ENCODE data around the gene MACROD1. TPM values are rescaled to one million over a fixed set of nuclear protein-coding genes. Genes with fewer than 3 reads are reported as not detected.

MACROD1 gene
- total RNA-seq, 1 donor: 22.4 TPM

- DNase-seq (ENCODE audit: low read depth in 2 of 3, low spot score in 2 of 3): no peak
These were observed 84.0 kb downstream of the MACROD1 start for GRCh38 chr11:64081745-64082442.

DNA sequence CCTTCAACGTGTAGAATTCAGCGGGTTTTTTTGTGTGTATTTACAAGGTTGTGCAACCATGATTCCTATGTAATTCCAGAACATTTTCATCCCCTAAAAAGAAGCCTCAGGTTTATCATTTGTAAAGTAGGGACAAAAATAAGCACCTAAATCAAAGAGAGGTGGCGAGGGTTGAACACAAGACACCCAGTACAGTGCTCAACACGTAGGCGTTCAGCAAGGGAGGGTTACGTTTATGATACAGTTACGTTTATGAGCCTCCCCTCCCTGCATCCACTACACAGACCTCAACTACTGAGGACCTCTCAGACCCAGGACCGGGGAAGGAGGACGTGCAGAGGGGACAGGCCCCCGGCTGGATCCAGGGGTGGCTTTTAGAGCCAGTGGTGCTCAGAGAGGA is 85.5 kb downstream of the MACROD1 start:
- DNase-seq (ENCODE audit: low read depth in 2 of 3, low spot score in 2 of 3): no peak

GRCh38 chr11:64078905-64079304 is 87.0 kb downstream of the MACROD1 start:
- DNase-seq (ENCODE audit: low read depth in 2 of 3, low spot score in 2 of 3): no peak

DNA sequence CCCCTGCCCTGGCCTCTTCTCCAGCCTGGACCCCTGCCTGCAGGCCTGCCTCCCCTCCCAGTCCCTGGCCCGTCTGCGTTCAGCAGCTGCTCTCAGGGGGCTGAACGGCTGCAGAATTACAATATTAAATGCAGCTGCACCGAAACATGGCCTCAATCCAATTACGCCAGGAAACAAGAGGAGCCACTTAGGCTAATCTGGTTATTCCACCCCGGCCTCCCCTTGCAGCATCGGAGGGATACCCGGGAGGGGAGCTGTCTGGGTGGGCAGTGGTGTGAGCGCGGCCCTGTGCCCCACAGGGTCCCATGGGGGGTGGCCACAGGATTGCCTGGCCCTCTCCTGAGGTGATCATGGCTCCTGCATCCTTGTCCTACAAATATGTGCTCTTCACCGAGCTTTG is 87.6 kb downstream of the MACROD1 start:
- no peak for DNase-seq (ENCODE audit: low read depth in 2 of 3, low spot score in 2 of 3)

- DNase-seq (ENCODE audit: low read depth in 2 of 3, low spot score in 2 of 3): no peak
These were observed 88.3 kb downstream of the MACROD1 start for GRCh38 chr11:64077607-64078006.

DNA sequence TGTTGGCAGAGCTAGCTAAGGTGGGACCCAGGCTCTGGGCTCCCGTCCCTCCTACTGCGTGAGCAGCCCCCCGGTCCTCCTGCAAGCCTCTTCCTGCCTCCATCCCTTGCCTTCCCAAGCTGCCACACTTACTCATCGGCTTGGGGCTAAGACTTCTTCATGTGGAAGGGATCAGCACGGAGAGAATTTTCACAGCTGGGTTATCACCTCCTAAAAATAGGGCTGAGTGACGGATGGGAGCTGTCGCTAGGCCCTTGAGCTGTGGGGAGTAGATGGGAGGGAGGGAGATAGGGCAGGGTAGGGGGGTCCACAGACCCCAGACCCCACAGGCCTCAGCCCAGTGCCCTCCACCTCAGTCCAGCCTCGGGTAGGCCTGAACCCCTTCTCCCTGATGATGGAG is 89.2 kb downstream of the MACROD1 start:
- DNase-seq (ENCODE audit: low read depth in 2 of 3, low spot score in 2 of 3): no peak

- DNase-seq (ENCODE audit: low read depth in 2 of 3, low spot score in 2 of 3): no peak
These were observed 91.7 kb downstream of the MACROD1 start for GRCh38 chr11:64074239-64074638.

DNA sequence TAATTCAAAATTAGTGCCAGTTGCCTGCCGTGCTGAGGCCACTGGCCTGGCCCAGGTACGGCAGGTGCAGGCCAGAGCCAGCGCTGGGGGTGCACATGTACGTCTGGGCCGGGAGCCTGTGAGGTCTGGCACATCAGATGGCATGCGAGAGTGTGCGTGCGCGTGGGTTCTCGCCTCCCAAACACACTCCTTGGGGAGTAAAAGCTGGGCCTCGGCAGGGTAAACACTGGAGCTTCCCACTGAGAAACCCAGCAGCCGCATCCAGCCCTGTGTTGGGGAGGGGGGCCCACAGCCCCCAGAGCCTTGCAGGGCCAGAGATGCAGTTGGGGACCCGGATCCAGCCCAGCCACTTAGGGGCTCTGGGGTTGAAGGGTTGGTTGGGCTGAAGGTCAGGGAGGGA is 92.4 kb downstream of the MACROD1 start:
- no peak for DNase-seq (ENCODE audit: low read depth in 2 of 3, low spot score in 2 of 3)

GRCh38 chr11:64072871-64073270 is 93.0 kb downstream of the MACROD1 start:
- DNase-seq (ENCODE audit: low read depth in 2 of 3, low spot score in 2 of 3): no peak

DNA sequence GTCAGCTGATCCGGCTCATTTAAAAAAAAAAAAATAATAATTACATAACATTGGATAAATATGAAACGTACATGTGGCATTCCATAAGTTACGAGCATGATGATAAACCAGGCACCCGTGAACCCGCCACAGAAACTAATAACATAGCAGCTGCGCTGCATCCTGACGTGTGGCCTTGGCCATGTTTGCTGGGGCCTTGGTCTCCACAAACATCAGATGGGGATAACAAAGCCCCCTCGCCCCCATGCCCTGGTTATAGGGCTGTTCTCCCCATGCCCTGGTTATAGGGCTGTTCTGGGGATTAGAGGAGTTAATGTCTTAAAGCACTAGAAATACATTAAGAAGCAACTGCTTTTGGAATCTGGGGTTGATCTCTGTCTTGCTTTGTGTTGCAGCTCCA is 93.5 kb downstream of the MACROD1 start:
- no peak for DNase-seq (ENCODE audit: low read depth in 2 of 3, low spot score in 2 of 3)

- no peak for DNase-seq (ENCODE audit: low read depth in 2 of 3, low spot score in 2 of 3)
These were observed 94.1 kb downstream of the MACROD1 start for GRCh38 chr11:64071849-64072248.

GRCh38 chr11:64070314-64070681 is 95.6 kb downstream of the MACROD1 start:
- no peak for DNase-seq (ENCODE audit: low read depth in 2 of 3, low spot score in 2 of 3)

DNA sequence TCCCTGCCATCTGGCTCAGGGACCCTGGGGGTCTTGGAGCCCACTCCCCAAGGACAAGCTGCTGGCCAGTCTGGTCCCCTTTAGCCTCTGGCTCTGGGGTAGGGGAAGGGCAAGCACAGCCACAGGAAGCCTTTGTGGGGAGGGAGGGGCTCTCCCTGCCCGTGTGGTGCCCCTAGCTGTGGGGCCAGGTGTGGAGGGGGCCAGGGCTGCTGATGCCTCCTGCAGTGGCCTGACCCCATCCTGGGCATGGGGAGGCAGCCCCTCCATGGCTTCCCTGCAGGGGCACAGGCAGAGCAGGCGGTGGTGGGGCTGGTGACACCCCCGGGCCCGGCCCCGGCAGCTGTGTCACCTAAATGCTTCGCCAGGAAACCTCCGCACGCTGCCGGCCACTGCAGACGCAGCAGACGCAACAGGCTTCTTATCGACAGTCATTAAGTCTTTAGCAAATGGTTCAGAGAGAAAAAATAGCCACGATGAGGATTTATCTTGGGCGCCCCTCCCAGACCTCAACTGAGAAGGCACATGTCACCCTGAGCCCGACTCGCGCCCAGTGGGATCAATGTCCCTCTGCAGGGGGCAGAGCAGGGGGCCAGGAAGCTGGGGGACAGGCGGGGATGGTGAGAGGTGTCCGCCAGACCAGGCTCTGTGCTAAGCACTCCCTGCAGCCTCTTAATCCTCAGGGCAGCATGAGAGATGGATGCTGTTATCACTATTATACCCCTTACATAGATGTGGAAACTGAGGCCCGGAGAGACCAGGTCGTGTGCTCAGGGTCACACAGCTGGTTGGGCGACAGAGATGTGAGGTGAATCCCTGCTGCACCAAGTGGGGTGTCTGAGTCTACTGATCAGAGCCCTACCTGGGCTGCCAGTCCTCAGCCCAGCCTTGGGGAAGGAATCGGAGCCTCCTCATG is 96.3 kb downstream of the MACROD1 start:
- no peak for DNase-seq (ENCODE audit: low read depth in 2 of 3, low spot score in 2 of 3)

- DNase-seq (ENCODE audit: low read depth in 2 of 3, low spot score in 2 of 3): no peak
These were observed 97.1 kb downstream of the MACROD1 start for GRCh38 chr11:64068705-64069400.

DNA sequence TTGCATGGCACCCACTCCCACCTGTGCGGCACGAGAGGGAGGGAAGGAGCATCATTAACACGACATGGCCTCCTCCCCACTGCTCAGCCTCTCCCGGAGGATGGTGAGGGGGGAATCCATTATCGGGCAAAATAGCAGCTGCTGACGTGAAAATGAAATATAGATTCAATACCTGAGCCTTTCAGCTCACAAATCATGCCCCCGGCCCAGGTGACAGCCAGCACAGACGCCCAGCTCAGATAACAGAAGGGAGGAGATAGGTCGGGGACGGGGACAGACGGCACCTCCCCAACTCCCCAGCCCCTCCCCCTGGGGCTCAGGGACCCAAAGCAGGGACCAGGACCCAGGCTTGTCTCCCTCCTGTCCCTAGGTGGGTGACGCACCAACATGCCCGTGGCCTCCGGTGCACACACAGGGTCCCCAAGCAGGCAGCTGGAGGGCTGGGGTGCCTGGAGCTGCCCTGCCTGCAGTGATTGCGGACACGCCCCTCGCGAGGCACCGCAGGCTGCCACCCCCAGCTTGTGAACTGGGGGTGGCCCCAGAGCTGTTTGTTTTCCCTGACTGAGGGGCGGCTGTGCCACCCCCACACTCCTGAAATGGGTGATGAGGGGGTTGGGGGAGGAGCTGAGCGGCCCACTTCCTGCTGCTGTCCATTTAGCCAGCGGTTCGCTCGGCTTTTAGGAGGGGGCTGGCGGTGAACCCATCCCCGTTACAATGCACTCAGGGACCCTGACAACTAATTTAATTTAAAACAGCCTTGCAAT is 98.5 kb downstream of the MACROD1 start:
- DNase-seq (ENCODE audit: low read depth in 2 of 3, low spot score in 2 of 3): no peak

DNA sequence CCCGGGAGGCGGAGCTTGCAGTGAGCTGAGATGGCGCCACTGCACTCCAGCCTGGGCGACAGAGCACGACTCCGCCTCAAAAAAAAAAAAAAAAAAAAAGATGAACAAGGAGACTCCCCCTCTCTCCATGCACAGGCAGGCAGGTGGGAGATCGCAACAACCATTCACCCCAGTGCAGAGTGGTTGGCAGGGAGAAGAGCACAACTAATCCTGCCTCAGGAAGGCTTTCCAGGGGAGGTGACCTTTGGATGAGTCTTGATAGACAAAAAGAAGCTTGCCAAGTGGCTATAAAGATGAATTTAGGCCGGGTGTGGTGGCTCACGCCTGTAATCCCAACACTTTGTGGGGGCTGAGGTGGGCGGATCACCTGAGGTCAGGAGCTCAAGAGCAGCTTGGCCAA is 100.2 kb downstream of the MACROD1 start:
- DNase-seq (ENCODE audit: low read depth in 2 of 3, low spot score in 2 of 3): no peak

DNA sequence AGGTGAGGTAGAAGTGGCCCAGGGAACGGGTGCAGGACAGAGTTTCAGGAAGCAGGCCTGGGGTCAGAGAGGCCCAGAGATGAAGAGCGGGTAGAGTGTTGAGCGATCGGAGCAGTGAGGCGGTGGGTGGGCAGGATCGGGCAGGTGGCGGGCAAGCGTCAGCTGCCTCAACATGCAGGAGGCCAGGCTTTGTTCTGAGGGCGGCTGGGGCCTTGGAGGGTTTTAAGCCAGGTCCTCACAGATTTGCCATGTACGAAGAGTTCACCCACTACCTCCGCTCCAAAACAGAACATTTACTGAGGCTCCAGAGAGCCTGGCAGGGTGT is 100.8 kb downstream of the MACROD1 start:
- DNase-seq (ENCODE audit: low read depth in 2 of 3, low spot score in 2 of 3): no peak

GRCh38 chr11:64064374-64065140 is 101.4 kb downstream of the MACROD1 start:
- DNase-seq (ENCODE audit: low read depth in 2 of 3, low spot score in 2 of 3): no peak

- DNase-seq (ENCODE audit: low read depth in 2 of 3, low spot score in 2 of 3): no peak
These were observed 102.1 kb downstream of the MACROD1 start for GRCh38 chr11:64063777-64064176.
